Brain microvascular endothelial cell (primary cell): Measurements from ENCODE around the gene CYP27C1.

ENCODE experiments used
- DNase-seq: peaks from one replicate; pipeline ENCODE4 v3.0.0-alpha.2; 2020
- H3K27ac ChIP-seq: fragments of 250-450 bp; sonication (Bioruptor Pico); 2 replicates; pipeline ENCODE4 v1.5.1; 2020; ENCODE audit warnings: mild to moderate bottlenecking, moderate library complexity
- H3K27me3 ChIP-seq: fragments of 250-450 bp; sonication (Bioruptor Pico); replicated peaks from 2 replicates; pipeline ENCODE4 v1.5.1; 2020; ENCODE audit warnings: mild to moderate bottlenecking
- H3K36me3 ChIP-seq: fragments of 250-450 bp; sonication (Bioruptor Pico); replicated peaks from 2 replicates; pipeline ENCODE4 v1.5.1; 2020; ENCODE audit warnings: mild to moderate bottlenecking
- H3K4me3 ChIP-seq: 2 replicates; pipeline ENCODE4 v1.5.1; 2011; ENCODE audit warnings: low read depth, mild to moderate bottlenecking, control low read depth, low read length, moderate library complexity
- in situ Hi-C: cut with HindIII; loops from 2 replicates; pipeline ENCODE4 v1.10.0; 2017; ENCODE audit warnings: low sequenced_read_pairs, low pct_ligation_motif_present
- TF ChIP-seq, protein P1 (sequence below): IDR thresholded peaks from 2 replicates; pipeline ENCODE4 v1.5.1; 2011; ENCODE audit warnings: low read depth, mild to moderate bottlenecking, moderate library complexity, low read length, control low read depth, inconsistent platforms; ENCODE audit errors: missing control alignments

The CYP27C1 gene

DNA sequence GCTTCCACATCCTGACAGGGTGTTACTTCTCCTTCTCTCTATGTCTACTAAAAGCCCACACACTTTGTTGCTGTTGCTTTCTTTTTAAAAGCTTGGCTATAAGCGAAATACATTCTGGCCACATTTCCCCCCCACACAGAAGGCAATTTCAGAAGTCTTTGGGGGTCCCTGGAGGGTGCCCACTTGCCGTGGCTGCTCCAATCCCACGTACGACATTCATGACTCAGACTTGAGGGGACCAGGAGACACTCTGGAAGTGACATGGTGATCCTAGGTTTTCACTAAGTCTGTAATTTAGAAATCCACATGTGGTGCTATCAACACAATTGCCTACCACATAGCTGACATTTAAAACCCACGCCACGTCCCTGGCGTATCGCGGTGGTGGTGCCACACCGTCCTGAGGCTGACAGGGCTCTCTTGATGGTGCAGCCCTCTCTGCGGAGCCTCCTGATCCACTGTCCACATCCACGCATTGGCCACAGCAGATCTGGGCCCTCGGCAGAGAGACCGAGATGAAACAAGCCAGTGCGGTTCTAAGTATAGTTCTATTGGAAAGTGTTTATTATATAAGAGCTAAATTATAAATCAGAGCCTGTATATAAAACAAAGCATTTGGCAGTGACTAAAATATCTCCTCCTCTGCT is 42.4 kb downstream of the CYP27C1 start:
- TF ChIP-seq, protein P1, sequence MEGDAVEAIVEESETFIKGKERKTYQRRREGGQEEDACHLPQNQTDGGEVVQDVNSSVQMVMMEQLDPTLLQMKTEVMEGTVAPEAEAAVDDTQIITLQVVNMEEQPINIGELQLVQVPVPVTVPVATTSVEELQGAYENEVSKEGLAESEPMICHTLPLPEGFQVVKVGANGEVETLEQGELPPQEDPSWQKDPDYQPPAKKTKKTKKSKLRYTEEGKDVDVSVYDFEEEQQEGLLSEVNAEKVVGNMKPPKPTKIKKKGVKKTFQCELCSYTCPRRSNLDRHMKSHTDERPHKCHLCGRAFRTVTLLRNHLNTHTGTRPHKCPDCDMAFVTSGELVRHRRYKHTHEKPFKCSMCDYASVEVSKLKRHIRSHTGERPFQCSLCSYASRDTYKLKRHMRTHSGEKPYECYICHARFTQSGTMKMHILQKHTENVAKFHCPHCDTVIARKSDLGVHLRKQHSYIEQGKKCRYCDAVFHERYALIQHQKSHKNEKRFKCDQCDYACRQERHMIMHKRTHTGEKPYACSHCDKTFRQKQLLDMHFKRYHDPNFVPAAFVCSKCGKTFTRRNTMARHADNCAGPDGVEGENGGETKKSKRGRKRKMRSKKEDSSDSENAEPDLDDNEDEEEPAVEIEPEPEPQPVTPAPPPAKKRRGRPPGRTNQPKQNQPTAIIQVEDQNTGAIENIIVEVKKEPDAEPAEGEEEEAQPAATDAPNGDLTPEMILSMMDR: no peak
- Histone ChIP-seq H3K27me3 (no peaks in the 10 kb centered on the region), H3K36me3 (no peaks in the 10 kb centered on the region), H3K4me3 (no peak overlapping the region), H3K27ac (no peak overlapping the region)
- no peak for DNase-seq
- in situ Hi-C loops: no loop called here

DNA sequence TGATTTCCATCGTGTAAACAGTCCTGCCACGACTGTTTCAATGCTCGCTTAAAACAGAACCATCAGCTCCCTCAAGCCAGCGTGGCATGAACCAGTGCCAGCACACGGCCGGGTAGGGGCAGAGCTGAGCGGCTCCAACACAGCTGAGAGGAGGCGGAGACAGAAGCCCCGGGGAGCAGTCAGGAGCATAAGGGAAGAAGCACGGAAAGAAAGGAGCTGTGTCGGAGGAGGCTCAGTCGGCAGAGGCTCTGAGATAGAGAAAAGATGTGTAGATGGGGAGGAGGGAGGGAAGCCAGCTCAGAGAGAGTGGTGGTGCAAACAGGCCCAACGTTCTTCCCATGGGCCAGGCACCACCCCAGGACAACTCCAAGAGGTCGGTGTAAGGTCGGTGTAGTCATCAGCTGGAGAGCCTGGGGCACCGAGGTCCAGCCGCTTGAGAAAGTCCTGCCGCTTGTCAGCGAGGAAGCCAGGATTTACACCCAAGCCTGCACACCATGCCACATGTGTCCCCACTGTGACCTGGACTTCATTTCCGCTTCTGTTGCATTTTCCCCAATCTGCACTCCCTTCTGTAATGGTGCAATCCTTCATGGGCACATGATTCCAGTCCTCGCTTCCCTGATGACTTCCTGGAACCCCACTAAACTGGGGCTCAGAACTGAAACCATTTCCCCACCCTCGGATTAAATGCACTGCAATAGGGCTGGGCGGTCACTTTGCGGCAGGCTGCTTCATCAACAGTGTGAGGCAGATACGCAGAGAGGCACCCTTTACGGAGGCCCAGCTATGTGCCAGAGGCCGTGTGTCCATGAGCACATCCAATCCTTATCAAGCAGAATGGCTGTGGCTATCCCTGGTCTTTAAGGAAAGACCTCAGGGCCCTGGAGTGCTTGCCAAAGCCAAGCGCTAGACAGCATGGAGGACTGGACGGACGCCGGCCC is 43.5 kb downstream of the CYP27C1 start:
- H3K27me3 ChIP-seq: no peaks in the 10 kb centered on the region
- TF ChIP-seq, protein P1: peak; percentile 25
- H3K36me3 ChIP-seq: no peaks in the 10 kb centered on the region
- H3K4me3 ChIP-seq: no peak overlapping the region
- in situ Hi-C loops: no loop called here
- H3K27ac ChIP-seq: no peak overlapping the region
- DNase-seq: no peak

DNA sequence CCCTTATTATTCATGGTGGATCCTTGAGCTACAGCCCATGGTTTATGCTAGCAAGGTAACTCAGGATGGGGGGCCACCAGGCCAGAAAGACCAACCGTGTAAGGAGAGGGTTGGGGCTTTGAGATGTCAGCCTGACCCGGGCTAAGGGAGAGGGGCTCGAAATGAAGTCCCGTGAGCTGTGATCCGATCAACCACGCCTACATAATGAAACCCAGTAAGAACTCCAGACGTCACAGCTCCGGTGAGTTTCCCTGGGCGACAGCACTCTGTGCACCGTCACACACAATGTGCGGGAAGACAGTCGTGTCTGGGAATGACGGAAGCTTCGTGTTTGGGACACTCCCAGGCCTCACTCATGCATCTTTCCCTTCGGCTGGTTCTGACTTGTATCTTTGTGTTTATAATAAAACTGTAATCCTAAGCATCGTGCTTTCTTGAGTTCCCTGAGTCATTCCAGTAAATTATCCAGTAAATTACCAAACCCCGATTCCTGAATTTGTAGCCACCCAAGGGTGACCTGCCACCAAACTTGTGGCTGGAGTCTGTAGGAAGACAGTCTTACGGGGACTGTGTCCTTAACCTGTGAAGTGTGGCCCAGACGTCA is 44.2 kb downstream of the CYP27C1 start:
- in situ Hi-C loops: no loop called here
- H3K27ac ChIP-seq: no peak overlapping the region
- no peak overlapping the region for H3K4me3 ChIP-seq
- no peak for DNase-seq
- no peaks in the 10 kb centered on the region for H3K36me3 ChIP-seq
- TF ChIP-seq, protein P1: no peak
- H3K27me3 ChIP-seq: no peaks in the 10 kb centered on the region

DNA sequence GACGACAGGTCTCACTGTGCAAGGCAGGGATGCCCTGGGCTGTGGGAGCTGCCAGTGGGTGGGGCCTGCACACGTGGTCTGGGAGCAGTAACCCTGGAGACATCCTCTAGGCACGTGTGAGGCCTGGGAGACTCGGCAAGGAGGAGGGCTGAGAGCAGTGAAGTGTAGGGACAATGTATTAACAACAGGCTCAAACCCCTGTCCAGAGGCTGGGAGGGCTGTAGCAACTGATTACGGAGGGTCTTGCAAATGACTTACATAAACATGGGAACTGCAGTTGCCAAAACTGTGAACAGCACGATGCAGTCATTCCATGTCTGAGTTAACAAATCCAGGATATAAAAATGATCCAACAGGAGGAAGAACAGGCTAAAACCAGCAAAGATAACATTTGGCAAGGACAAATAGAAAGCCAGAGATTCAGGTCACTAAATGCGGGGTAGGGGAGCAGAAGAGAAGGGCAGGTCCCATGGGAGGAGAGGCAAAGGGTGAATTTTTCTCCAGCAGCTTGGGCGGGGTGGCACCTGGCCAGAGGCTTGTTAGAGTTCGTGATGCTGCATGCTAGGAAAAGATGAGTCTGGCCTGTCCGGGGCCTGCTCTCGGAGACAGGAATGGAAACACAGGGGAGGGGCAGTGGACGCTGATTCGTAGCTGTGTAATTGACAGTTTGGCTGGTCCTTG is 44.9 kb downstream of the CYP27C1 start:
- no peak overlapping the region for H3K27ac ChIP-seq
- in situ Hi-C loops: no loop called here
- H3K27me3 ChIP-seq: no peaks in the 10 kb centered on the region
- no peak overlapping the region for H3K4me3 ChIP-seq
- DNase-seq: no peak
- TF ChIP-seq, protein P1: no peak
- H3K36me3 ChIP-seq: no peaks in the 10 kb centered on the region

DNA sequence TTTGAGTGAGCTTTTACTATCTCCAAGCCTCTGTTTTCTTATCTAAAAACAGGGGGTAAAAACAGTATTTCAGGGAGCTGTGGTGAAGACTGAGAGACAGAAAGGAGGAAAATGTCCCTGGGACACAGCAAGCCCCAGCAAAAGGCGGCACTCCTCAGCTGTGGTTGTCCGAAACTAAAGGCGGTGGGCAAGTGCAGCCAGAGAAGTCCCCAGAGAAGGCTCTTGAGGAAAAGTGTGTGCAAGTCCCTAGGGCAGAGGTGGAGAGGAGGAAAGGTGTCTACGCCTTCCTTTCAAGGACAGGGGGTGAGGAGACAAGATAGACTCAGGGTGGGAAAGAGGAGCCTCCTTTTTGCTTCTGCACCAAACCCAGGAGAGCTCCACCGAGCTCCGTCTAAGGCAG is 45.5 kb downstream of the CYP27C1 start:
- Histone ChIP-seq H3K36me3 (no peaks in the 10 kb centered on the region), H3K27ac (no peak overlapping the region), H3K27me3 (no peaks in the 10 kb centered on the region), H3K4me3 (no peak overlapping the region)
- in situ Hi-C loops: no loop called here
- no peak for DNase-seq
- TF ChIP-seq, protein P1: no peak
